CD4-positive, alpha-beta T cell treated with Interleukin-2 at 100 ng/mL for 4 hours (primary cell): Measurements from ENCODE around the gene PEPD.
A peak's percentile ranks its signal among the peaks of the same experiment; 100 is the strongest.
"Not testable (repeated sequence)": the region's sequence is repeated elsewhere in the genome, so short reads cannot be mapped to it uniquely, and the experiment has no call there.

Experiments
- DNase-seq: peaks from one replicate; pipeline ENCODE4 v3.0.0-alpha.2; 2020; ENCODE audit warnings: low spot score

The PEPD gene

DNA sequence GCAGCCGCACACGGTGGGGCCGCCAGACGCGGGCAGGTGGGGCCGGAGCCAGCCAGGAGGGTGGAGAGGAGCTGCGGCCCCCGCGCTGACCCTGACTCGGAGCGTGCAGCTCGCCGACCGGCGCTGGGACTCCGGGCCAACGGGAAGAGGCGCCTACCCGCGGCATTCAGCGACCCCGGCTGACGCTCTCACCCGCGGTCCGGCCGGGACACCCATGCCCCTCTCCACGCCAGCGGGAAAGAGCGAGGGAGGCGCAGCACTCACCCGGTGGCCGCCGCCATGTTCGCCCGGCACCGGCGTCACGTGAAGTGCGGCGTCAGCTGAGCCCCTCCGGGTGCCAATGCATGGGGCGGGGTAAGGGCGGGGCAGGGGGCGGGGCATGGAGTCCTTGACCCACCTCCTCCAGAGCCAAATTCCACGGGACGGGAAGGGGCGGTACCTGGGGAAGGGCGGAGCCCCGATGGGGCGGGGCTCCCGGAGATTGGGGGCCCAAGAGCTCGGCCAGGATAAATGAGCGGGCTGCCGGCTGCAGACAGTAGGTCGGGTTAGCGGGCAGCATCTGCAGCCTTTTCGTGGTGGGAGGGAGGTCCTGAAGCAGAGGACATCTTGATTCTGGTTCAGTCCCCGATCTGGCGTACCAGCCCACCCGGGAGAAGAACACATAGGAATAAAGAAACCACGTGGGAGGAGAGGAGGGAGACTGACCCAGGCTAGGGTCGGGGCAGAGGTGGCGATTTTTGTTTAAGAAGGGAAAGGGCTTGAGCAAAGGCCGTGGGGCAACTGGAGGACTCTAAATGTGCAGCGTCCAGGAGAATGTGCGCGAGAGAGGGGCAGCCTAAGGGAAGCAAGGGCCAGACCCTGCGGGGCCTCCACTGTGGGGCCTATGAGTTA is at the start of gene PEPD:
PEPD (minus strand) TSS at position 312 of the 891 bp plus-strand sequence; CDS start at position 281, 31 bp downstream.
- peak; percentile 86 for DNase-seq

DNA sequence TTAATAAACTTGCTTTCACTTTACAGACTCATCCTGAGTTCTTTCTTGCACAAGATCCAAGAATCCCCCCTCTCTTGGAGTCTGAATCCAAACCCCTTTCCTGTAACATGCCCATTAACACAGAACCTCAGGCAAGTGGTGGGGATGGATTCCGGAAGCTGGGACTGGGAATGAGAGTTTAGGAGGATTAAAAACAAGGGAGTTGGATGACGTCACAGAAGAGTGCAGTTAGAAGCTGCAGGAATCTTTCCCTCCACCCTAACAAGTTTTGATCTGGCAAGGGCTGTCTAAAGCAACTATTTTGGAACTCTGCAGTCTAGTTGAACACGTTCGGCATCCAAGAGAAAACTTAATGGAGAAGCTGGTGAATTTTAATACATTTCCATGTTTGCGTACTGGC is 48.2 kb upstream of the PEPD start:
- DNase-seq: no peak

DNA sequence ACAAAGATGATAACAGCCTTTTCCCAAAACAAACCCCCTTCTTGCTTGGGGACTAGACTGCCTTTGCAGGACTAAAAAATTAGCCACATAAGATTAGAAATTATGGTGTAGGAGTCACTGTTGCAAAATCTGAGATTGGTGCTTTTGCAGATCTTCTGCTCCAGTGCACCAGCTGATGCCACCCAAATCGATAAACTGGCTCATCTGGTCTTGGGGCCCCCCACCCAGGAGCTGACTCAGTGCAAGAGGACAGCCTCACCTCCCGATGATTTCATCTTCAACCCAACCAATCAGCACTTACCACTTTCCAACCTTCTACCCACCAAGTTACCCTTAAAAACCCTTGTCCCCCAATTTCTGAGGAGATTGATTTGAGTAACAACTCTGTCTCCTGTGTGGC is 47.1 kb upstream of the PEPD start:
- DNase-seq: no peak

DNA sequence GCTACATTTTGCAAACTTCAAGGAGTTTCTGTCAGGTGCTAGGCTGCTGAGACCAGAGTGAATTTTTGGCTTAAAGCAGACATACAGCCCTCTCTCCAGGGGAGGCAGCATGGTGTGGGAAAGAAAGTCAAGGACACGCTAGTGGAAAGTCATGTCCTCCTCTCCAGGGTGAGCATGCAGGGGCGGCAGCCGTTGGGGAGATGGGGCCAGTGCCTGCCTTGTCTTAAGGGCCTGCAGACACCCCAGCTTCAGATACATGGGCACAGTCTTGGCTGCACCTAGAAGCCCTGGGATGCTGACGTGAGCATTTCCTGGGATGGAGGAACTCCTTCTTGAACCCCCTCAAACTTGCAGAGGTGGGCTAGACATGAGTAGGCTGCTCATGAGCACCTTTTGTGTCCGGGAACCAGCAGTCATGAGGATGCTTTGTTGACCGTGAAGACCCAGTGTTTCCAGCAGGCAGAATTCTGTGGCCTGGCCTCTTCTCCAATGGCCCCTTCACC is 43.3 kb upstream of the PEPD start:
- no peak for DNase-seq

DNA sequence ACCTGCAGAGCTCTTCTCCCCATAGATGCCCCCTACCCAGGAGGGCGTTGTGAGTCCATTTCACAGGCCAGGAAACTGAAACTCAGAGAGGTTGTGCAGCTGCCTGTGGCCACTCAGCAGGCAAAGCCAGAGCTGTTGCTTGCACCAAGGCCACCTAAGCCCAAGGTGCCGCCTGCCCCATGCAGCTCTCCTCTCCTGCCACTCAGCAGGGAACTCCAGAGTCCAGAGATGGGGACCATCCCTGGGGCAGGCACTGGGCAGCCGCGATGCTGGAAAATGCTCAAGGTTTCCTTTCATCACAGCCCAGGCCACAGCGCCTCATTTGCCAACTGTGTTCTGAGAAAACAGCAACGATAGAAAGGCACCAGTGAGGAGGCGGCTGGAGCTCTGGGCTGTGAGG is 41.0 kb upstream of the PEPD start:
- no peak for DNase-seq

DNA sequence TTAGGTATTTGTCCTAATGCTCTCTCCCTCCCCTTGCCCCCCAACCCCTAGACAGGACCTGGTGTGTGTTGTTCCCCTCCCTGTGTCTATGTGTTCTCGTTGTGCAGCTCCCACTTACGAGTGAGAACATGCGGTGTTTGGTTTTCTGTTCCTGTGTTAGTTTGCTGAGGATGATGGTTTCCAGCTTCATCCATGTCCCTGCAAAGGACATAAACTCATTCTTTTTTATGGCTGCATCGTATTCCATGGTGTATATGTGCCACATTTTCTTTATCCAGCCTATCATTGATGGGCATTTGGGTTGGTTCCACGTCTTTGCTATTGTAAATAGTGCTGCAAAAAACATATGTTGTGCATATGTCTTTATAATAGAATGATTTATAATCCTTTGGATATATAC is 40.1 kb upstream of the PEPD start:
- DNase-seq: not testable (repeated sequence)

DNA sequence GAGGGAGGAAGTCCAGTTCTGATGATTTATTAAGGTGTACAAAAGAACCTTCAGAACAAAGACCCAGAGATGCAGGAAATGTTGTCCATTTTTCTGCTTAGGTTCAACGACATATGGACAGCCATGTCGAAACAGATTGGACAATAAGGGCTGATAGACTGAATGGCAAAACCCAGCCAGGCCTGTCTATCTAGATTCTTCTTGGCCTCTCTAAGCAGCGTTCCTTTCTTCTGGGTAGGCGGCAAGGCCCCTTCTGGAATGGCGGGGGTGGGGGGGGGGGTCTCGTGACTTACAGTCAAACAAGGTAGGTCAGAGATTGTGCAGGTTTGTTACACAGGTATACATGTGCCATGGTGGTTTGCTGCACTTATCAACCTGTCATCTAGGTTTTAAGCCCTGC is 39.7 kb upstream of the PEPD start:
- DNase-seq: no peak

DNA sequence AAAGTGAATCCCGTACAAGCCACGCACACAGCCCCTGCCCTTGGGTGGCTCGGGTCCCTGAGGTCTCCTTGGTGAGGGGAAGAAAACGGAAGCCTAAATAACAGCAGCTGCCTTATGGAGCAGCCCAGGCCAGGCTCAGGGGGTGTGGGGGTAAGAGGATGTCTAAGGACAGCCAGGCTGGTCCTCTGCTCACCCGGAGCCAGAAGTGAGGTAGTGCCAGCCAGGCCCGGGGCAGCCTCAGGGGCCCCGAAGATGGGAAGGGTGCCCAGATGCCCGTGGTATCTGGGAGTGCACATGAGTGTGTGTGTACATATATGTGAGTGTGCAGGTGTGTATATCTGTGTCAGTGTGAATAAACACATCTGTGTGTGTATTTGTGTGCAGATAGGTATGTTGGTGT is 38.4 kb upstream of the PEPD start:
- no peak for DNase-seq

DNA sequence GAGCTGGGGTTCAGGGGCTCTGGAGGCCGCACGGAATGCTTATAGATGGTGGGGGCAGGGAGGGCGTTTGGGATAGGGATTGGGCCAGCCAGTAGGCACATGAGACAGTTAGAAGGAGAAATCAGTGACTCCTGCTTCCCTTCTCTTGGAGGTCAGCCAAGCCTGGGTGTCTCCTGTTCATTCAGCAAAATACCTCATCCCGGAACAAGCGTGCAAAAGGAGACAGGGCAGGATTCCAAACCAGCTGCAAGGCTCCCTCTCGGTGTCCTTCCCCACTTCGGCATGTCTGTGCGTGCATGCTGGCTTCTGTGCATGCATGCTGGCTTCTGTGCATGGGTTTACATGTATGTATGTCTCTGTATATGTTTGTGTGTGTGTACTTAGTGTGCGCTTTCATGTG is 37.3 kb upstream of the PEPD start:
- DNase-seq: no peak

DNA sequence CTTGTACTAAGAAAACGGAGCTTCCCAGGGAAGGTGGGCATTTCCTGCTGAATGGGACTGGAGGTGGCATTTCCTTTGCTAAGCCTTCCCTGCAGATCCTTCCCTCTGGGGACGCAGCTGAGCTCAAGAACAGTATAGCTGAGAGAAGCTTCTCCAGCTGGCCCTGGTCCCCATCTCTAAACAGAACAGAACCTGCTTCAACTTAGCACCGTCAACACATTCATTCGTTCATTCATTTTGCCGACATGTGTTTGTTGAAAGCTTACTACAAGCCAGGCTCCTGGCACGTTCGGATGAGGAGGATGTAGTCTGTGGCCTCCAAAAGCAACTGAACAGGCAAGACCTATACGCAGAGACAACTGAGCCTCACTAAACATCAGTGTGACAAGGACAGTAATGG is 36.6 kb upstream of the PEPD start:
- DNase-seq: no peak

DNA sequence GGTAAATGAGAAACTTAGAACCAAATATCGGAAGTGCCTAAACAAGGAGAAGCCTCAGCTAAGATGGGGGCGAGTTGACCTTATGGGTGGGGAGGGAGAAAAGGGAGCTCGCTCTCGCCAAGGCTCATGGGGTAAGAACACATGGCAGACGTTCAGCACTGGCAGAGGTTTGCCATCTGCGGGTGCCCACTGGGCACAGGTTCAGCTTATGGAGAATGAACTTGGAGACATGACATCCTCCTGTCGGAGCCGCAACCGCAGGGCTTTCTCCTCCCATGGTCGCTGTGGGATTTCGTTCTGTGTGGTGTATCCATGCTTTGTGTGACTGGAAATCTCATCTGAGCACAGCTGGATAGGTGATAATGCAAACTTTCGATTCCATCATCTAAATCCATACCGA is 36.1 kb upstream of the PEPD start:
- no peak for DNase-seq

DNA sequence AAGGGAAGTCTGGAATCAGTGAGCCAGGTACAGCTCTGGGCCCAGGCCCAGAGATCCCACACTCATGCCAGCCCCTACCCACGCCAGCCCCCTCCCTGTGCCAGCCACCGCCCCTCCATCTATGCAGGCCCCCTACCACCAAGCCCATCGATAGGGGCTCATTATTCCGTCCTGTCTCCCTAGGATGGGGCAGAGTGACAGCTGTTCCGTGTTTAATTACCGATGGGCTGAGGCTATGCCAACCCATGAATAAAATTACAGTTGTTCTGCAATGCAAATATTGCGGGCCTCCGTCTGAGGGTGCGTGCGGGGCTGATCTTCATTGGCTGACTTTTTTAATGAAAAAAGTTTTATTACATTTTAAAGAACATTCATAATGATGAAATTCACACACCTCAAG is 35.6 kb upstream of the PEPD start:
- DNase-seq: no peak

DNA sequence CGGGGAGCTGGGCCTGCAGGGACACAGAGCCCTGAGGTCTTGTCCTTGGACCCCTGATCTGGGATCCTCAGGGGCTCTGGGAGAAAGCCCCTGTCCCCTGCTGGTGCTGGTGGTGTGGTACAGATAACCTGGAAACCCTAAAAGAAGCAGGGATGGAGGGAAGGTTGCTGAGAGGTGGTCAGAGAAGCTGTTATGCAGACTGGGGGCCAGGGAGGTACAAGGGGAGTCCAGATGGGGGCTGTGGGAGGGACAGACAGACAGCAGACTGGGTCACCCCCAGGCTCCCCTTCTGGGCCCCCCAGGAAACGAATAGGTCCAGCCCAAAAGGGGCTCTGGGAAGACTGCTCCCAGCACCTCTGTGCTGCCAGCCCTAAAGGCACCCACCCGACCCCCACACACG is 34.7 kb upstream of the PEPD start:
- DNase-seq: no peak

DNA sequence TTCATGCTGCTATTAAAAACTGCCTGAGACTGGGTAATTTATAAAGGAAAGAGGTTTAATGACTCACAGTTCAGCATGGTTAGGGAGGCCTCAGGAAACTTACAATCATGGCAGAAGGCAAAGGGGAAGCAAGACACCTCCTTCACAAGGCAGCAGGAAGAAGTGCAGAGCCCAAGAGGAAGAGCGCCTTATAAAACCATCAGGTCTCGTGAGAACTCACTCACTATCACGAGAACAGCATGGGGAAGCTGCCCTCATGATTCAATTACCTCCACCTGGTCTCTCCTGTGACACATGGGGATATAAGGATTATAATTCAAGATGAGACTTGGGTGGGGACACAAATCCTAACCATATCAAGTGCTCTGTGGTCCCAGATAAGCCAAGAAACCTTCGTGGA is 34.1 kb upstream of the PEPD start:
- DNase-seq: not testable (repeated sequence)

DNA sequence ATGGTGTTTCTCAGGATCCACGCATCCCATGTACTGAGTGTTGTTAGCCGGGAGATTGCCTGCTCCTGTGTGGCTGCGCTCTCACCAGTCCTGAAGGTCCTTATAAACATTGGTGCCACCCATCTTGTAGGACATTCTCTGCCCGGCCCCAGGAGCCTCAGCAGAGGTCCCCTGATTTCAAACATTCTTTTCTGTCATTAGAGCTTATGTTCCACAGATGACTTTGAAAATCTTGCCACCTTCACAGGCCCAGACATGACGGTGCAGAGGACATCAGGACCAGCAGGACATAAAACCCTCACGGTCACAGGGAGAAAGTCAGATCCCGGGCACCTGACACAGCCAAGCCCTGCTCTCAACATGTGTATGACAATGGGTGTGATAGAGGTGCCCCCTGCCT is 33.2 kb upstream of the PEPD start:
- no peak for DNase-seq

DNA sequence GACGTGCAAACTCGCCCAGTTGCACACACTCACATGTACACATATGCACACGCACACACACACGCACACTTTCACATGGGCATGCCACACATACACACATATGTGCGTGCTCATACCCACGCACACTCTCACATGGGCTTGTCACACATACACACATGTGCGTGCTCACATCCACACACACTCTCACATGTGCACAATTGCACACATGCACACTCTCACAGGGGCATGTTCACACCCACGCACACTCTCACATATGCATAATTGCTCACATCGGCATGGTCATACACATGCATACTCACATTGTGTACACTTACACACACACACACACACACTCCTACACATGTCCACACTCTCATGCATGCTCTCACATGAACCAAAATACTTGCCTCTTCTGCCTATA is 32.8 kb upstream of the PEPD start:
- no peak for DNase-seq

DNA sequence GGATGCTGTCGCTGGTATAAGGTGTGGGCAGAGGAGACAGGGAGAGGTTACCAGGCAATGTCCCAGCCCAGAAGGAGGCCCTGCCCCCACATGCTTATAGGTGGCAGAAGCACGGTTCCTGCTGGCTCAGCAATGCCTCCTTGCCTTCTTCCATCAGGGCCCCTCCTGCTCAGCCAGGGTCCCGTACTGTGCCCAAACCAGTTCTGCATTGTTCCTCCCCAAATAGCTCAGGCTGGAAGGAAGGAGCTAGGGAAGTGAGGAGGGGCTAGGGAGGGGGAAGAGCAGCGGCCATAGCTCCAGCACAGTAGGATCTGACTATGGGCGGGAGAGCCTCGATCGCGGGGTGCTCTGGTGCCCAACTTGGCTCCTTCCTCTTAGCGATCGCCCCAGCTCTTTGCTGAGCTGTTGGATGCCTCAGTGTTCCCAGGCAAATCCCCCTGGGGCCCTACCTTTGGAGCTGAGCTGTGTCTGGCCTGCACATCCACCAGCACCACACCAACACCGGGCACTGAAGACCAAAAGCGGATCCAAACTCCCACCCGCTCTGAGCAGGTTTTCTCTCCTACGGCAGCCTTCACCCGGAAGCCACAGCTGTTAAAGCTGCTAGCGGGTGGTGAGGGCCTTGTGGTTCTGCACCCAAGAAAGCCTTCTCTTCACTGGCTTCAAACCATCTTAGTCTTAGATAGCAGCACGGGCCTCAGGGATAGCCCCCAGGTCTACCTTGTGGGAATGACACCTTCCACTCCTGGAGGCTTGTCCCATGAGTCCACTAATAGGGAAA is 32.1 kb upstream of the PEPD start:
- no peak for DNase-seq

DNA sequence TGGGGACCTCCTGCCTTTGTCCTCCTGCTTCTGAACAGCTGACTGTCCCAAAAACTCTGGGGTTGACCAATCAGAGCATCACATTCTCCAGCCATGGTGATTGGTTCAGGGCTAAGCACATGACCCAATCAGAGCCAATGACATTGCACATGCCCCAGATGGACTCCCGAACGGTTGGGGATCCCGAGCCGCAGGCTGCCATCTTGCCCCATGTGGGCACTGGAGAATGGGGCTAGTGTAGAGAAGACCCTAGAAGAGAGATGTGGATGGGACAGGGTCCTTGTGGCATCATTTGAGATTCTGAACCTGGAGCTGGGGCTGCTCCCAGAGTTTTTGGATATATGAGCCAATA is 31.3 kb upstream of the PEPD start:
- no peak for DNase-seq

DNA sequence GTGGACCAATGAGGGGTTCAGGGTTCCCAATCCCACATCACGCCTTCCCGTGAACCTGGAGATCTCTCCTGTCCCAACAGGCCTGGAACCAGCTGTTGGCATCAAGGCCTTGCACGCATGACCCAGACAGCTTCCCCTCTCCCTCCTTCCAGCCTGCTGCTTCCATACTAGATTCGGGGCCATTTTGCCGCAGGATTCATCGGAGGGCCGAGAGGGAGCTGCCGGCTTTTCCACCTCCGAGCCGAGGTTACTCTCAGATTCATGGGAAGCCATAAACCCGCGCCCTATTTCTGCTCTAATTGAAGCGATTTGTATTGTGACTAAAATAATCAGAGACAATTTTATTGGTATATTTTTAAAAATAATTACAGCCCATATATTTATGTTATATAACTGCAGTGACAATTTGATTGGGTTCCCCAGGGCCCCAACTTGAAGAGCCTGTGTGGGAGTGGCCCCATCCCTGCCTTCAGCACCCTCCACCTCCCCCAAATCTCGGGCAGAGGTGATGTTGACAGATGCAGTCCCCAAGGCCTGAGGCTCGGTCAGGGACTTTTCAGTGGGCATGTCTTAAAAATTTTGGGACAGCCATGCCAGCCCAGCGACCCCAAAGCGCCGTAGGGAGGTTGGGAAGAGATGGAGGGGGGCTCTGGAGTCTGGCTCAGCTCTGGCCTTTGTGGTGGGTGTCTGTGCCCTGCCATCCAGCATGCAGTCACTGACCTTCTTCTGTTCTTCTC is 30.8 kb upstream of the PEPD start:
- DNase-seq: no peak

DNA sequence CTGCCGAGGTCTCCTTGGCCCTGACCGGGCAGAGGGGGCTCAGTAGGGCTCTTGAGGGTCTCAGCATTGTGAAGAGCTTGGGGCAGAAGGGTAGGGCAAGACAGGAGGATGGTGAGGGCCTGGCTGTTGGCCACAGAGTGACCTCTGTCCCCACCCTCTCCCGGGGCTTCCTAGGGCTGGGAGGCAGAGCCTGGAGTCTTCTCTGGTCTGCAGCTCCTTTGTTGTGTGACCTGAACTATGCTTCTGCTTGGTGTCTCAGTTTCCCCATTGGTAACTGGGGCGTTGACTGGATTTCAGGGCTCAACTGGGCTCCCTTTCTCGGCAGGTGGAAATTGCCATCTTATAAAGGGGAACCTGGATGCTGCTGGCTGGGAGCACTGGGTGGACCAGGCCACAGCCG is 30.1 kb upstream of the PEPD start:
- no peak for DNase-seq

DNA sequence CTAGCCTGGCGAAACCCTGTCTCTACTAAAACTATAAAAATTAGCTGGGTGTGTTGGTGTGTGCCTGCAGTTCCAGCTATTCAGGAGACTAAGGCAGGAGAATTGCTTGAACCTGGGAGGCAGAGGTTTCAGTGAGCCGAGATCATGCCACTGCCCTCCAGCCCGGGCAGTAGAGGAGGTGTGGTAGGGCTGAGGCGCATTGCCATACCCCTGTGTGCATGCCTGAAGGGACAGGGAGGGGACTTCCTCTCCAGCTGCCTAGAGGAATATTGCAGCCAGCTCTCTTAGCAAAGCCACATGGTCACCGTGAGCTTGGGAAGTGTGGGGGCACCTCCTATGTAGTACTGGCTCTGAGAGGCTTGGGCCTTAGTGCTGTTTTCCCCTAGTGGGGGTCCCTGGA is 29.2 kb upstream of the PEPD start:
- DNase-seq: no peak

DNA sequence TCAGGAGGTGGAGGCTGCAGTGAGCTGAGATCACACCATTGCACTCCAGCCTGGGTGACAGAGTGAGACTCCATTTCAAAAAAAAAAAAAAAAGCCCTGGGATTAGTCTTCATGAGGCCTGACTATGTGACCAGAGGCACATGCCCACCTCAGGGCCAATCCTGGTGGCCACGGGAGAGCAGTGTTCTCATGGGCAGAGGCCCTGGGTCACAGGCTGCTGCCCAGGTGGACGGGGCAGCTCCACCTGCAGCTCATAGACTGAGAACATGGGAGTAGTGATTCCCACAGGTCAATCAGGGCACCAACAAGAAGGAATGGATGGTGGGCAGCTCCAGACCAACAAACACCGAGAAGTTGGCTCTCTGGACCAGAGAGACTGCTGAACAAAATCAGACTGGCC is 26.1 kb upstream of the PEPD start:
- no peak for DNase-seq

DNA sequence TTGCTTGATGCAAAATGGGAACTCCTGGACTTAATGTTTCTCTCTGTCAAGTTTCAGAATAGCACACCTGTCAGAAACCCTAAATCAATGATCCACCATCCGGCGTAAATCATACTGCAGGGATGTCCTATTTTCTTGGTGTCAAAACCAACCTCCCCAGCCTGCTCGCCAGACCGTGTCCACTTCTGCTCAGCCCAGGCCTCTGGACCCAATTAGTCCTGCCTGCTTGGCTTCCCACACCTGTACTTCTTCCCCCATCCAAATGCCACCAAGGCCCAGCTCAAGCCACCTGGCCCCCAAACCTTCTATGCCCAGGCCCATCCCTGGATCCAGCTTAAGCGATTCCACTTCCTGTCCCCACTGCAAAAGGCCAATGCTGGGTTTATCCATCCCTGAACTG is 25.1 kb upstream of the PEPD start:
- no peak for DNase-seq
